Stimulated activated CD4-positive, alpha-beta T cell treated with anti-CD3 and anti-CD28 coated beads, Interleukin-1b, Interleukin-23, amount 100 ng/mL, for 24 hours (primary cell): ENCODE measurements around the gene LRWD1.
"Not testable (repeated sequence)": the region's sequence is repeated elsewhere in the genome, so short reads cannot be mapped to it uniquely, and the experiment has no call there.

Source experiments
- DNase-seq, 4 experiments: peaks; one replicate each; pipeline ENCODE4 v3.0.0-alpha.2; 2020; ENCODE audit warnings: low read depth in 4 of 4, low spot score in 1 of 4

Gene LRWD1

GRCh38 chr7:102467581-102468477, 3.0 kb downstream of the LRWD1 start:
- DNase-seq, result no peak

DNA sequence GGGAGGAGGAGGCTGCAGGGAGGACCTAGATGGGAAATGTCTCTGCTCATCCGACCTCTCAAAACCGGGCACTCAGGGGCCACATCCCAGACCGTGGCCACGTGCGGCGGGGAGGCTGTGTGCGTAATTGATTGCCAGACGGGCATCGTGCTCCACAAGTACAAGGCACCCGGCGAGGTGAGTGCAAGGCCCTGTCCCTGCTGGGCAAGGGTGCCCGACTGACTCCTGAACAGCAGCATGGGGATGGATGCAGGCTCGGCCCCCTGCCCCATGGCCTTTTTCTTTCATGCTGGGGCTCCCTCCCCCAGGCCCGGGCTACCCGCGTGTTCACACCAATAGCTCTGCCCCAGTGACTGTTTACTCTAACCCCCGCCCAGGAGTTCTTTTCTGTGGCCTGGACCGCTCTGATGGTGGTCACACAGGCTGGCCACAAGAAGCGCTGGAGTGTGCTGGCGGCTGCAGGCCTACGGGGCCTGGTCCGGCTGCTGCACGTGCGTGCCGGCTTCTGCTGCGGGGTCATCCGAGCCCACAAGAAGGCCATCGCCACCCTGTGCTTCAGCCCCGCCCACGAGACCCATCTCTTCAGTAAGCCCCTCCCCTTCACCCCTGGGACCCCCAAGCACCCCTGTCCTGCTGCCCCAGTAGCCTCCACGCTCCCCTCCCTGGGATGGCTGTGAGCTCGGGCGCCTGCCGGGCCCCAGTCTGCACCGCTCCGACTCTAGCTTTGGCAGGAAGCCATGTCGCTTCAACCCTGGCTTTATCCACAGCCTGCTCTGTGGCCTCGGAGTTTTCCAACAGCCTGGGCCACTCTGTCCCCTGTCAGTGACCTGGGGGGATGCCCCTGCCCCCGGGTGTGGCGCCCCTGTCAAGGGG, 3.9 kb downstream of the LRWD1 start:
- DNase-seq, result no peak

DNA sequence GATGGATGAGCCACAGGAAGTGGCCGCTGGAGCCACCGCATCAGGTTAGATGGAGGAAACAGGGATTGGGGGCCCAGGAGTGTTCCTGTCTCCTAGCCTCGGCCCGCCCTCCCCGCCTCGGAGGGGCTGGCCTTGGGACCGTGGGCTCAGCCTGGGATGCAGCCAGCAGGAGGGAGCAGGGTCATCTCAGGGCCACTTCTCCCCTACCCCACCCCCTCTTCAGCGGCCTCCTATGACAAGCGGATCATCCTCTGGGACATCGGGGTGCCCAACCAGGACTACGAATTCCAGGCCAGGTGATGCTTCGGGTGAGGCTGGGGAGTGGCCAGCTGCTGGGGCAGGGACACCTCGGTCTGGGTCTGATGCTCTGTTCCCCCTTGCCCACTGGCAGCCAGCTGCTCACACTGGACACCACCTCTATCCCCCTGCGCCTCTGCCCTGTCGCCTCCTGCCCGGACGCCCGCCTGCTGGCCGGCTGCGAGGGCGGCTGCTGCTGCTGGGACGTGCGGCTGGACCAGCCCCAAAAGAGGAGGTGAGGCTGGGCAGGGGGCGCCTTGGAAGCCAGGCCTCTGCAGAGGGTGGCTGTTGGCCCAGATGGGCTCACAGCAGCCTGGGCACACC, 4.7 kb downstream of the LRWD1 start:
- DNase-seq, result no peak

- no peak for DNase-seq
Observed at GRCh38 chr7:102469972-102470825, 5.4 kb downstream of the LRWD1 start.

GRCh38 chr7:102471791-102472125, 7.0 kb downstream of the LRWD1 start:
- DNase-seq, result no peak

- no peak for DNase-seq
Observed at GRCh38 chr7:102472126-102473041, 7.6 kb downstream of the LRWD1 start.

GRCh38 chr7:102473271-102473991, 8.6 kb downstream of the LRWD1 start:
- no peak for DNase-seq

DNA sequence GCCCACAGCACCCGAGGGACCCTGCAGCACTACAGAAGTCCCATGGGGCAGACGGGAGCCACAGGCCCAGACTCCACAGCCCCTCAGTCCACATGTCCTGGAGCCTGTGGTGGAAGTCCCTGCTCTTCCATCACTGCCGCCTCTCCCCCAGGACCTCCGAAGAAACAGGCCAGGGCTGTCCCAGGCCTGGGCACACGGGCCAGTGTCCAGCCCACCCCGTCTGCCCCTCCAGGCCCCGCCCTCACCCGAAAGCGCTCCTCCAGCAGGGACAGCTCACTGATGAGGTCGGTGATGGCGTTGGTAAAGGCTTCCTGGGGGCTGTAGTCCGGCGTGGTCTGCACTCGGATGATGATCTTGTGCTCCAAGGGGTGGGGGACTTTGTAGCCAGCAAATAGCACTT, 9.3 kb downstream of the LRWD1 start:
- not testable (repeated sequence) for DNase-seq

GRCh38 chr7:102474736-102475435, 10.1 kb downstream of the LRWD1 start:
- DNase-seq, result not testable (repeated sequence)

GRCh38 chr7:102478314-102479208, 13.8 kb downstream of the LRWD1 start, which contains the start of gene POLR2J:
Gene POLR2J, minus strand, starts transcription at chr7:102478922. Its CDS starts 62 bp downstream, at chr7:102478860.
- peak; percentile 50 to 96 (median 75) for DNase-seq

GRCh38 chr7:102479209-102479584, 14.4 kb downstream of the LRWD1 start:
- DNase-seq, result not testable (repeated sequence)

DNA sequence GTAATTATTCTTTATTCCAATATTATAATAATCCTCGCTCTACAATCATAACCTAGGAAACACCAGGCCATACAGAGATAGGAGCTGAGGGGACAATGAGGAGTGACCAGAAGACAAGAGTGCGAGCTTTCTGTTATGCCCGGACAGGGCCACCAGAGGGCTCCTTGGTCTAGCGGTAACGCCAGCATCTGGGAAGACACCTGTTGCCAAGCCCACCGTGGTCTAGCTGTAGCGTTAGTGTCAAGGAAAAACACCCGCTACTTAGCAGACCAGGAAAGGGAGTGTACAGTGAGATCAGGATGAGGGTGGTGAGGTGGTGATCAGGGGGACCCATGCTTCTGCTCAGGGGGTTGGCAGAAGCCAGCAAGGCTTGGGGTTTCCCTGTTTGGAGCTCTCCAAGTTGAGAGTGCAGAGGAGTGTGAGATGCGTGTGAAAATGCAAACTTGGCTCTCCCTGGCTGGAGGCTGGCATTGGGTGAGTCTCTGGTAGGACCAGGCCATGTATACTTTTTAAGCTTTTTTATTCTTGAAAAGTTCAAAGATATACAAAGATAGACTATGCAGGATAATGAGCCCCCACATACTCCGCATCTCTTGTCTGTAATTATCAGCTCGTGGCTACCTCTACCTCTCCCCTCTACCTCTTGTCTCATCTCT, 15.3 kb downstream of the LRWD1 start:
- DNase-seq, result not testable (repeated sequence)

- not testable (repeated sequence) for DNase-seq
Observed at GRCh38 chr7:102481962-102482361, 17.2 kb downstream of the LRWD1 start.

- not testable (repeated sequence) for DNase-seq
Observed at GRCh38 chr7:102484317-102484716, 19.5 kb downstream of the LRWD1 start.

- peak in 2 of 4 experiments; percentile 42 to 60 for DNase-seq
Observed at GRCh38 chr7:102490529-102491075, 25.8 kb downstream of the LRWD1 start.

DNA sequence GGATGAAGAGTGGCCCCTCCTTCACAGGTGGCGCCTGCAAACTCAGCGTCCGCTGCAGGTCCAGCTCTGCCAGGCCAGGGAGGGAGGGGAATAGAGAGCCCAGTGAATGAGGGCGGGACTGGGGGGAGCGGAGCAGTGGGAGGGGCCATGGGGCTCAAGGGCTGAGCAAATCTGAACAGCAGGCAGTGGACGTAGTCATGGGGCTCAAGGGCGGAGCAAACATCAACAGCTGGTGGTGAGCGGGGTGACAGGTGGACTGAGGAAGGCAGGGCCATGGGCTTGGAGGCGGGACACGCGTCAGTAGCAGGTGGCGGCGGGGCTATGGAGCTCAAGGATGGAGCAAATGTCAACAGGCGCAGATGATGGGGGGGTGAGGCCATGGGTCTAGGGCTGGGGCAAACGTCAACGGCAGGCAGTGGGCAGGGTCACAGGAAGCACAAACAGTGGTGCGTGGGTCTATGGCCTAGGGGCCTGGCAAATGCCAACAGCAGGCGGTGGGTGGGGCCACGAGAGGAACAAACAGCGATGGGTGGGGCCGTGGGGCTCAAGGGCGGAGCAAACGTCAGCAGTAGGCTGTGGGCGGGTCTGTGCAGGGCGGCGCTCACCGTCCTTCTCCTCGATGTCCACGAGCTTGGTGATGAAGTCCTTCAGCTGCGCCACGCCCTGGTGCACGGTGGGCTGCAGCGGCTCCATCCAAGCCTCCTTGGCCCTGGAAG, 28.6 kb downstream of the LRWD1 start:
- not testable (repeated sequence) for DNase-seq
